ENCODE measurements around the gene JAML. TPM values are rescaled to one million over a fixed set of nuclear protein-coding genes. Genes with fewer than 3 reads are reported as not detected.
A peak's percentile ranks its signal among the peaks of the same experiment; 100 is the strongest.

The JAML gene
- total RNA-seq, 1 donor from 2014 or later: 1.5 TPM

GRCh38 chr11:118245936-118246562 is 21.2 kb upstream of the JAML start:
- Mint-ChIP-seq H3K27me3 (peaks cover 5% of the 10 kb centered on the region), H3K27ac (no peak overlapping the region), H3K4me1 (peaks cover 30% of the 10 kb centered on the region), H3K9me3 (no peaks in the 10 kb centered on the region), H3K4me3 (no peak overlapping the region), H3K36me3 (ENCODE audit: low read depth) (no peaks in the 10 kb centered on the region)
- ChIA-PET CTCF (interaction anchor here (1.7 to 1.8 kb wide), 2 partner anchors 48 kb away, joined by 7 read pairs; no protein-coding TSS in a partner anchor), POLR2A (interaction anchor here (0.7 to 2.4 kb wide), 2 partner anchors 10 to 32 kb away, joined by 4 to 13 read pairs; no protein-coding TSS in a partner anchor)
- TF ChIP-seq CTCF (IDR thresholded peaks at IDR 0.05): no peak
- intact Hi-C loops (cut with micrococcal nuclease): loop anchor here (2.0 kb wide), 1 partner anchor 31 kb away; no protein-coding TSS in a partner anchor
- no peak for ATAC-seq (ENCODE audit: low read depth)
- DNase-seq: no peak

- Mint-ChIP-seq H3K36me3 (ENCODE audit: low read depth) (no peaks in the 10 kb centered on the region), H3K27ac (no peak overlapping the region), H3K4me1 (peaks cover 43% of the 10 kb centered on the region), H3K27me3 (peaks cover 5% of the 10 kb centered on the region), H3K9me3 (no peaks in the 10 kb centered on the region), H3K4me3 (no peak overlapping the region)
- intact Hi-C loops (cut with micrococcal nuclease): loop anchor here (2.0 to 5.0 kb wide), 2 partner anchors 29 to 38 kb away; no protein-coding TSS in a partner anchor
- CTCF ChIA-PET: interaction anchor here (1.8 kb wide), 1 partner anchor 46 kb away, joined by 7 read pairs; no protein-coding TSS in a partner anchor
- ATAC-seq (ENCODE audit: low read depth) (no peak), DNase-seq (no peak)
- TF ChIP-seq CTCF (IDR thresholded peaks at IDR 0.05): no peak
- POLR2A ChIA-PET: no interaction called here
Measured at GRCh38 chr11:118243993-118244762, 19.4 kb upstream of the JAML start.

- Mint-ChIP-seq H3K27ac (no peak overlapping the region), H3K36me3 (ENCODE audit: low read depth) (peaks cover 8% of the 10 kb centered on the region), H3K4me3 (no peak overlapping the region), H3K9me3 (no peaks in the 10 kb centered on the region), H3K4me1 (peaks cover 43% of the 10 kb centered on the region), H3K27me3 (peaks cover 5% of the 10 kb centered on the region)
- no peak for DNase-seq
- TF ChIP-seq CTCF (IDR thresholded peaks at IDR 0.05): no peak
- ChIA-PET POLR2A (interaction anchor here (0.6 kb wide), 1 partner anchor 9 kb away, joined by 4 read pairs; no protein-coding TSS in a partner anchor), CTCF (no interaction called here)
- intact Hi-C loops (cut with micrococcal nuclease): loop anchor here (5.0 kb wide), 1 partner anchor 39 kb away; no protein-coding TSS in a partner anchor
- ATAC-seq (ENCODE audit: low read depth): no peak
Measured at GRCh38 chr11:118243161-118243560, 18.4 kb upstream of the JAML start.

GRCh38 chr11:118241764-118242098 is 16.9 kb upstream of the JAML start:
- Mint-ChIP-seq H3K9me3 (no peaks in the 10 kb centered on the region), H3K36me3 (ENCODE audit: low read depth) (peaks cover 12% of the 10 kb centered on the region), H3K27ac (peak overlapping the region; percentile 74), H3K4me1 (peaks cover 43% of the 10 kb centered on the region), H3K4me3 (no peak overlapping the region), H3K27me3 (peaks cover 3% of the 10 kb centered on the region)
- ATAC-seq (ENCODE audit: low read depth): no peak
- ChIA-PET POLR2A (interaction anchor here (0.8 to 1.4 kb wide), 3 partner anchors 10 to 27 kb away, joined by 3 to 6 read pairs (median 6); partner anchors contain the start of gene MPZL3), CTCF (interaction anchor here (0.9 to 1.1 kb wide), 3 partner anchors 13 to 70 kb away, joined by 3 to 9 read pairs (median 4); no protein-coding TSS in a partner anchor)
- intact Hi-C loops (cut with micrococcal nuclease): loop anchor here (1.0 to 5.0 kb wide), 3 partner anchors 11 to 41 kb away; partner anchors contain the start of gene MPZL3
- no peak for DNase-seq
- TF ChIP-seq CTCF (IDR thresholded peaks at IDR 0.05): no peak
